HCT116 (cell line): ENCODE data around the gene CFAP54.

Experiments used
- CTCF ChIP-seq, 3 experiments: fragments of 200-600 bp in 1 of 3; sonication (generic) in 1 of 3; IDR thresholded peaks in 2 of 3; conservative IDR thresholded peaks in 1 of 3; 2 replicates each; pipeline ENCODE4 v1.5.1; 2012 to 2017; ENCODE audit warnings: low read depth in 2 of 3, low read length in 2 of 3, antibody characterized with exemption in 1 of 3, borderline replicate concordance in 1 of 3, control low read depth in 1 of 3, mild to moderate bottlenecking in 1 of 3, mixed read lengths in 1 of 3, mixed run types in 1 of 3, moderate library complexity in 1 of 3; ENCODE audit not compliant: insufficient read depth in 1 of 3
- EZH2 ChIP-seq: fragments of 200-600 bp; sonication (generic); IDR thresholded peaks from 2 replicates; pipeline ENCODE4 v1.6.1; 2017; ENCODE audit warnings: antibody characterized with exemption, mixed run types
- EZH2phosphoT487 ChIP-seq: fragments of 200-600 bp; IDR thresholded peaks from 2 replicates; pipeline ENCODE4 v1.6.1; 2018; ENCODE audit warnings: antibody characterized with exemption, borderline replicate concordance
- POLR2A ChIP-seq: IDR thresholded peaks from 2 replicates; pipeline ENCODE4 v1.7.0; 2011; ENCODE audit warnings: borderline replicate concordance; ENCODE audit not compliant: insufficient read depth, insufficient read length; ENCODE audit errors: extremely low read depth
- POLR2AphosphoS5 ChIP-seq: IDR thresholded peaks from 2 replicates; pipeline ENCODE4 v1.6.1; 2011; ENCODE audit warnings: mild to moderate bottlenecking, low read depth, low read length, moderate library complexity
- SP1 ChIP-seq: IDR thresholded peaks from 2 replicates; pipeline ENCODE4 v1.6.1; 2012; ENCODE audit warnings: low read depth
- TF ChIP-seq, protein P1 (sequence below): IDR thresholded peaks from 2 replicates; pipeline ENCODE4 v1.6.1; 2012; ENCODE audit warnings: low read depth

DNA sequence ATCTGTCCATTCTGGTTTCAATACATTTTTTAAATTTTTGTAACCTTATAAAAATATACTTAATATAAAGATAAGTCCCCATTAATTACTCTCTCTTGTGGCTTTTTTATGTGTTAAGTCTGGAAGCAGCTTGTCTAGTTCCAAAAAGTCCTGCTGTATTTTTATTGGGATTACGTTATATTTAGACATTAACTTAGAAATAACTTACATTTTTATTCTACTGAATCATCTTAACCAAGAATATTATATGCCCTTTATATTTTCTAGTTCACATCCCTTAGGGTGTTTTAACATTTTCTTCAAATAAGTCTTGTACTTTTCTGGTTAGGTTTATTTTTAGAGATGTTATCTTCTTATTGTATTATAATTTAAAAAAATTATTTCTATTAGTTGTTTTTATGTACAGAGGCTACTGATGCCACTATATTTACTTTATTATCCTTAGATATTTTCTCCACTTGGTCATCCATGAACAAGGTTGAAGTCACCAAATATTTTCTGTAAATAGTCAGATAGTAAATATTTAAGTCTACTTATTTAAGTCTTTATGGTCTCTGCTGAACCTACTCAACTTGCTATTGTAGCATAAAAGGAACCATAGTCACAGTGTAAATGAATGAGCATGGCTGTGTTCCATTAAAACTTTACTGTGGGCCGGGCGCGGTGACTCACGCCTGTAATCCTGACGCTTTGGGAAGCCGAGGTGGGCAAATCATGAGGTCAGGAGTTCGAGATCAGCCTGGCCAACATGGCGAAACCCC is 285.3 kb downstream of the CFAP54 start:
- TF ChIP-seq CTCF (IDR thresholded peaks at IDR 0.05 in 2 of 3, conservative IDR thresholded peaks at IDR 0.05 in 1 of 3; ENCODE audit: borderline replicate concordance in 1 of 3, insufficient read depth in 1 of 3, low read depth in 2 of 3, low read length in 2 of 3) (no peak), POLR2A (no peak), SP1 (no peak), EZH2 (no peak), EZH2phosphoT487 (no peak), POLR2AphosphoS5 (no peak)
- TF ChIP-seq, protein P1, sequence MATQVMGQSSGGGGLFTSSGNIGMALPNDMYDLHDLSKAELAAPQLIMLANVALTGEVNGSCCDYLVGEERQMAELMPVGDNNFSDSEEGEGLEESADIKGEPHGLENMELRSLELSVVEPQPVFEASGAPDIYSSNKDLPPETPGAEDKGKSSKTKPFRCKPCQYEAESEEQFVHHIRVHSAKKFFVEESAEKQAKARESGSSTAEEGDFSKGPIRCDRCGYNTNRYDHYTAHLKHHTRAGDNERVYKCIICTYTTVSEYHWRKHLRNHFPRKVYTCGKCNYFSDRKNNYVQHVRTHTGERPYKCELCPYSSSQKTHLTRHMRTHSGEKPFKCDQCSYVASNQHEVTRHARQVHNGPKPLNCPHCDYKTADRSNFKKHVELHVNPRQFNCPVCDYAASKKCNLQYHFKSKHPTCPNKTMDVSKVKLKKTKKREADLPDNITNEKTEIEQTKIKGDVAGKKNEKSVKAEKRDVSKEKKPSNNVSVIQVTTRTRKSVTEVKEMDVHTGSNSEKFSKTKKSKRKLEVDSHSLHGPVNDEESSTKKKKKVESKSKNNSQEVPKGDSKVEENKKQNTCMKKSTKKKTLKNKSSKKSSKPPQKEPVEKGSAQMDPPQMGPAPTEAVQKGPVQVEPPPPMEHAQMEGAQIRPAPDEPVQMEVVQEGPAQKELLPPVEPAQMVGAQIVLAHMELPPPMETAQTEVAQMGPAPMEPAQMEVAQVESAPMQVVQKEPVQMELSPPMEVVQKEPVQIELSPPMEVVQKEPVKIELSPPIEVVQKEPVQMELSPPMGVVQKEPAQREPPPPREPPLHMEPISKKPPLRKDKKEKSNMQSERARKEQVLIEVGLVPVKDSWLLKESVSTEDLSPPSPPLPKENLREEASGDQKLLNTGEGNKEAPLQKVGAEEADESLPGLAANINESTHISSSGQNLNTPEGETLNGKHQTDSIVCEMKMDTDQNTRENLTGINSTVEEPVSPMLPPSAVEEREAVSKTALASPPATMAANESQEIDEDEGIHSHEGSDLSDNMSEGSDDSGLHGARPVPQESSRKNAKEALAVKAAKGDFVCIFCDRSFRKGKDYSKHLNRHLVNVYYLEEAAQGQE = no peak
